ENCODE data around the gene EPG5.

- TF ChIP-seq CTCF (conservative IDR thresholded peaks at IDR 0.05; ENCODE audit: low read length): no peak
- TF ChIP-seq EZH2phosphoT487 (IDR thresholded peaks at IDR 0.05; ENCODE audit: borderline replicate concordance, low read depth, low read length): no peak
Measured at GRCh38 chr18:45958730-45959129, 8.4 kb downstream of the EPG5 start.
